ENCODE measurements around the gene OR2B6.
"Not testable (repeated sequence)": the region's sequence is repeated elsewhere in the genome, so short reads cannot be mapped to it uniquely, and the experiment has no call there.

GRCh38 chr6:27943072-27943471 lies 14.0 kb upstream of the OR2B6 start:
- TF ChIP-seq CTCF, EP300, POLR2A (IDR thresholded peaks at IDR 0.05): not testable (repeated sequence)
